ENCODE results near the gene LAG3.

DNA sequence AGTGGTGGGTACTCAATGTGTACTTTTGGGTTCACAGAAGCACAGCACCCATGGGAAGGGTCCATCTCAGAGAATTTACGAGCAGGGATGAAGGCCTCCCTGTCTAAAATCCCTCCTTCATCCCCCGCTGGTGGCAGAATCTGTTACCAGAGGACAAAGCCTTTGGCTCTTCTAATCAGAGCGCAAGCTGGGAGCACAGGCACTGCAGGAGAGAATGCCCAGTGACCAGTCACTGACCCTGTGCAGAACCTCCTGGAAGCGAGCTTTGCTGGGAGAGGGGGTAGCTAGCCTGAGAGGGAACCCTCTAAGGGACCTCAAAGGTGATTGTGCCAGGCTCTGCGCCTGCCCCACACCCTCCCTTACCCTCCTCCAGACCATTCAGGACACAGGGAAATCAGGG lies 47.8 kb downstream of the LAG3 start:
- TF ChIP-seq POLR2AphosphoS5 (IDR thresholded peaks at IDR 0.05; ENCODE audit: low read depth, low read length) (no peak), CHD2 (IDR thresholded peaks at IDR 0.05; ENCODE audit: low read length, partially characterized antibody) (no peak), NRF1 (IDR thresholded peaks at IDR 0.05; ENCODE audit: low read depth, low read length) (no peak), GABPA (IDR thresholded peaks at IDR 0.05; ENCODE audit: low read depth) (no peak), MAX (IDR thresholded peaks at IDR 0.05; ENCODE audit: low read depth) (no peak), RXRA (IDR thresholded peaks at IDR 0.05; ENCODE audit: borderline replicate concordance, low read depth) (no peak), EP300 (IDR thresholded peaks at IDR 0.05; ENCODE audit: borderline replicate concordance in 1 of 2, low read depth in 1 of 2, low read length in 1 of 2) (no peak)
- TF ChIP-seq, protein P1, sequence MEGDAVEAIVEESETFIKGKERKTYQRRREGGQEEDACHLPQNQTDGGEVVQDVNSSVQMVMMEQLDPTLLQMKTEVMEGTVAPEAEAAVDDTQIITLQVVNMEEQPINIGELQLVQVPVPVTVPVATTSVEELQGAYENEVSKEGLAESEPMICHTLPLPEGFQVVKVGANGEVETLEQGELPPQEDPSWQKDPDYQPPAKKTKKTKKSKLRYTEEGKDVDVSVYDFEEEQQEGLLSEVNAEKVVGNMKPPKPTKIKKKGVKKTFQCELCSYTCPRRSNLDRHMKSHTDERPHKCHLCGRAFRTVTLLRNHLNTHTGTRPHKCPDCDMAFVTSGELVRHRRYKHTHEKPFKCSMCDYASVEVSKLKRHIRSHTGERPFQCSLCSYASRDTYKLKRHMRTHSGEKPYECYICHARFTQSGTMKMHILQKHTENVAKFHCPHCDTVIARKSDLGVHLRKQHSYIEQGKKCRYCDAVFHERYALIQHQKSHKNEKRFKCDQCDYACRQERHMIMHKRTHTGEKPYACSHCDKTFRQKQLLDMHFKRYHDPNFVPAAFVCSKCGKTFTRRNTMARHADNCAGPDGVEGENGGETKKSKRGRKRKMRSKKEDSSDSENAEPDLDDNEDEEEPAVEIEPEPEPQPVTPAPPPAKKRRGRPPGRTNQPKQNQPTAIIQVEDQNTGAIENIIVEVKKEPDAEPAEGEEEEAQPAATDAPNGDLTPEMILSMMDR (IDR thresholded peaks at IDR 0.05) = no peak
